Astrocyte (in vitro differentiated cells and primary cell): ENCODE measurements around the gene ARL15. TPM values are rescaled to one million over a fixed set of nuclear protein-coding genes. Genes with fewer than 3 reads are reported as not detected.

Experiments used
- DNase-seq: peaks from one replicate; pipeline ENCODE4 v3.0.0-alpha.2; 2010; ENCODE audit warnings: low read depth
- FAIRE-seq: peaks from 2 replicates; lab custom pipeline; 2011; peaks lifted over from hg19 to GRCh38; lab: Jason Lieb, UNC
- H2AFZ ChIP-seq: 2 replicates; pipeline ENCODE4 v1.6.0; 2012; ENCODE audit warnings: low read depth, low read length, inconsistent platforms
- H3K27ac ChIP-seq: 2 replicates; pipeline ENCODE4 v1.5.1; 2011; ENCODE audit warnings: low read depth, low read length, inconsistent platforms
- H3K27me3 ChIP-seq: 2 replicates; pipeline ENCODE4 v1.6.0; 2011; ENCODE audit warnings: low read length, inconsistent platforms; ENCODE audit not compliant: insufficient read depth
- H3K36me3 ChIP-seq: 2 replicates; pipeline ENCODE4 v1.5.1; 2011; ENCODE audit warnings: low read length, inconsistent platforms; ENCODE audit not compliant: insufficient read depth
- H3K4me1 ChIP-seq: 2 replicates; pipeline ENCODE4 v1.5.1; 2011; ENCODE audit warnings: low read length, inconsistent platforms; ENCODE audit not compliant: insufficient read depth
- H3K4me2 ChIP-seq: 2 replicates; pipeline ENCODE4 v1.6.0; 2012; ENCODE audit warnings: low read length, inconsistent platforms
- H3K4me3 ChIP-seq: 2 replicates; pipeline ENCODE4 v1.5.1; 2011; ENCODE audit warnings: low read depth, mild to moderate bottlenecking, low read length, inconsistent platforms; ENCODE audit not compliant: insufficient read depth
- H3K79me2 ChIP-seq: 2 replicates; pipeline ENCODE4 v1.6.0; 2012; ENCODE audit warnings: mild to moderate bottlenecking, low read length, inconsistent platforms; ENCODE audit not compliant: insufficient read depth
- H3K9ac ChIP-seq: 2 replicates; pipeline ENCODE4 v1.6.0; 2012; ENCODE audit warnings: mild to moderate bottlenecking, low read length, inconsistent platforms
- H3K9me3 ChIP-seq: 2 replicates; pipeline ENCODE4 v1.5.1; 2012; ENCODE audit warnings: low read depth, mild to moderate bottlenecking, low read length, inconsistent platforms; ENCODE audit not compliant: insufficient read depth
- H4K20me1 ChIP-seq: 2 replicates; pipeline ENCODE4 v1.6.0; 2012; ENCODE audit warnings: low read length, inconsistent platforms; ENCODE audit not compliant: insufficient read depth
- H3K27ac Mint-ChIP-seq: one replicate; pipeline ENCODE4 v1.8.0; 2021; ENCODE audit warnings: mild to moderate bottlenecking, mixed read lengths; ENCODE audit not compliant: unreplicated experiment
- H3K27me3 Mint-ChIP-seq: one replicate; pipeline ENCODE4 v1.8.0; 2021; ENCODE audit warnings: low read depth, mixed read lengths; ENCODE audit not compliant: unreplicated experiment
- H3K36me3 Mint-ChIP-seq: one replicate; pipeline ENCODE4 v1.8.0; 2021; ENCODE audit warnings: low read depth, mixed read lengths; ENCODE audit not compliant: unreplicated experiment
- H3K4me1 Mint-ChIP-seq: one replicate; pipeline ENCODE4 v1.8.0; 2021; ENCODE audit warnings: low read depth, mixed read lengths; ENCODE audit not compliant: unreplicated experiment
- H3K4me3 Mint-ChIP-seq: one replicate; pipeline ENCODE4 v1.8.0; 2021; ENCODE audit warnings: mild to moderate bottlenecking, moderate library complexity, mixed read lengths; ENCODE audit not compliant: unreplicated experiment
- H3K9me3 Mint-ChIP-seq: one replicate; pipeline ENCODE4 v1.8.0; 2021; ENCODE audit warnings: mild to moderate bottlenecking, mixed read lengths; ENCODE audit not compliant: unreplicated experiment
- CTCF ChIP-seq: IDR thresholded peaks from 2 replicates; pipeline ENCODE4 v1.5.1; 2011; ENCODE audit warnings: low read depth, mild to moderate bottlenecking, inconsistent platforms, low read length, moderate library complexity; ENCODE audit not compliant: insufficient read depth
- EZH2 ChIP-seq: IDR thresholded peaks from 2 replicates; pipeline ENCODE4 v1.6.1; 2012; ENCODE audit warnings: mild to moderate bottlenecking, low read length, inconsistent platforms; ENCODE audit not compliant: insufficient read depth
- total RNA-seq: library from RNA; stranded (reverse); gene quantifications from 2 replicates; pipeline ENCODE4 v1.2.1, GENCODE V29; 2021

Gene ARL15
- total RNA-seq, 1 donor from 2014 or later: 29.1 TPM

DNA sequence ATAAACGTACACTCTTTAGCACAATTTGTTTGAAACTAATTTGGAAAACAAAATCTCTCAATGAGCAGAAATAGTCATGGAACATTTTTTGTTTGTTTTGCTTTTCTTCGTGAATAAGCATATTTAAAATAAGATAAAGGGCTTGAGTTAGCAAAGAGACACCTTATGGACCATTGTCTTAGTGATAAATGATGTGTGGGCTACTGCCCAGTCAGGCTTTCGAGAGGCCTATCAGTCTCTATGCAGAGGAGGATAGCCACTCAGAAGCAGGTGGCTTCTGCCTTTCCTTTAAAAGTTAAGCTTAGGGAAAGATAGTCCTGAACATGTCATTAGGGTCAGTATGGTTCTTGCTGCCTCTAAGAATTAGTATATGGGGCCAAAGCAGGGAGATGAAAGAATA, 2.1 kb upstream of the ARL15 start:
- H2AFZ ChIP-seq: no peak overlapping the region
- no peak for TF ChIP-seq EZH2
- no peak for TF ChIP-seq CTCF
- no peaks in the 10 kb centered on the region for H3K27me3 Mint-ChIP-seq
- no peak overlapping the region for H3K27ac Mint-ChIP-seq
- peak overlapping the region; percentile 15 for H3K4me3 Mint-ChIP-seq
- FAIRE-seq: no peak
- no peaks in the 10 kb centered on the region for H3K36me3 Mint-ChIP-seq
- peaks cover 7% of the 10 kb centered on the region for H3K4me1 ChIP-seq
- no peak overlapping the region for H3K4me3 ChIP-seq
- no peak overlapping the region for H3K4me2 ChIP-seq
- H4K20me1 ChIP-seq: peaks cover 18% of the 10 kb centered on the region
- DNase-seq: no peak
- H3K9ac ChIP-seq: no peak overlapping the region
- H3K27ac ChIP-seq: no peak overlapping the region
- H3K4me1 Mint-ChIP-seq: peaks cover 5% of the 10 kb centered on the region
- H3K79me2 ChIP-seq: peaks cover 12% of the 10 kb centered on the region
- peaks cover 3% of the 10 kb centered on the region for H3K27me3 ChIP-seq
- H3K9me3 ChIP-seq: no peaks in the 10 kb centered on the region
- H3K9me3 Mint-ChIP-seq: no peaks in the 10 kb centered on the region
- H3K36me3 ChIP-seq: no peaks in the 10 kb centered on the region

DNA sequence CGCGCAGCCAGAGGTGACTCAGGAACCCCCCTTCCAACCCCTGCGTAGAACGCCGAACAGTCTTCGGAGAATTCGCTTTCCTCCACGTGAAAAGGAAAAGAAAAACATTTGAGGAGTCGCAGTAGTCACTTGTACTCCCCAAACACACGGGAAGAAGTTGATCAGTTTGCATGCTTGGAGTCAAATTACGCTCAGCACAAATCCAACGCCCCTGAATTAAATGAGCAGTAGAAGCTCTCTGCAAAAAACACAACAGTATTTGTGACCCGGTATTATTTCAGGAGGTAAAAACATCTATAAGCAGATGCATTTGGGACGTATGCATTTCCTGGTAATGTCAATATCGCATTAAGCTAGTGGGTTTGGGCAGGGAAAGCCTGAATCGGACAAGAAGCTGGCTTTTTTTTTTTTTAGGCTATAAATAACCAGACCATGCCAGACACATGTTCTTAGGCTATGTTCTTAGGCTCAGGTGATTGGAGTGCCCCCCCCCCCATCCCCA, 854 bp upstream of the ARL15 start:
- no peaks in the 10 kb centered on the region for H3K27me3 Mint-ChIP-seq
- FAIRE-seq: no peak
- no peaks in the 10 kb centered on the region for H3K36me3 Mint-ChIP-seq
- peaks cover 7% of the 10 kb centered on the region for H3K4me1 Mint-ChIP-seq
- Histone ChIP-seq H3K27ac (peak overlapping the region; percentile 60), H3K4me2 (peak overlapping the region; percentile 95), H3K27me3 (peaks cover 3% of the 10 kb centered on the region), H4K20me1 (peaks cover 28% of the 10 kb centered on the region), H3K4me3 (peak overlapping the region; percentile 90), H3K36me3 (no peaks in the 10 kb centered on the region), H3K79me2 (peaks cover 17% of the 10 kb centered on the region), H2AFZ (peak overlapping the region; percentile 62), H3K9ac (peak overlapping the region; percentile 92), H3K9me3 (no peaks in the 10 kb centered on the region), H3K4me1 (peaks cover 7% of the 10 kb centered on the region)
- H3K9me3 Mint-ChIP-seq: no peaks in the 10 kb centered on the region
- peak; percentile 39 for DNase-seq
- H3K4me3 Mint-ChIP-seq: peak overlapping the region; percentile 94
- TF ChIP-seq CTCF: no peak
- TF ChIP-seq EZH2: no peak
- peak overlapping the region; percentile 90 for H3K27ac Mint-ChIP-seq

DNA sequence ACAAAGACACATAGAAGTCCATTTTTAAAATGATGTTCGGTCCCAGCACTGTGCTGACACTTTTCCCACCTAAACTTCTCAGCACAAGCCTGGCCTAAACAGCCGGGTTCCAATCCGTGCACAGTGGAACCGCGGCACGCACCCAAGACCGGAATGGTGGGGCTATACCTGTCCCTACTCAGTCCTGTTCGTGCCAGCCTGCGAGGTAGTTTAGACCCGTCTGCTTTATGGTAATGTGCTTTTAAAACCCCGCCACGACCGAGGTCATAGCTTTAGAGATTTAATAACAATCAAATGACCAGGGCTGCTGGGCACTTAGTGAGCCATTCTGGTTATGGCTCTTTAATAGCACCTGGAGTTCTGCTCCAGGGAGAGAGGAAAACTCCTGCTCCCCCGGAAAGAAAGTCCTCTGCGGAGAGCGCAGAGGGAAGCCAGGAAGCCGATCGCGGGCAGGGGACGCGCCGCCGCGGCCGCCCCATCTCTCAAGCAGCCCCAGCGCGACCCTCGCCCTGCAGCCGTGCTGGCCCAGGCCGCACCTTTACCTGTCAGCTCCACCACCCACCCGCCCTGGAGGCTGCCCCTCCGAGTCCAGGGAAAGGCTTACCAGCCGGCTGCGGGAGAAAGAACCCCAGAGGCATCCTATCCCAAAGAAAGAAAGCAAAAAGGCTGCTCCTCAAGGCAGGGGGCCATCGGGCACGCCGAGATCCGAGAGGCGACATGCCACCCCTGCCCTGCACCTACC, 511 bp downstream of the ARL15 start:
- no peaks in the 10 kb centered on the region for H3K36me3 Mint-ChIP-seq
- no peak for FAIRE-seq
- H3K9me3 Mint-ChIP-seq: no peaks in the 10 kb centered on the region
- H3K9ac ChIP-seq: peak overlapping the region; percentile 92
- peaks cover 7% of the 10 kb centered on the region for H3K4me1 ChIP-seq
- peak overlapping the region; percentile 94 for H3K4me3 Mint-ChIP-seq
- peak overlapping the region; percentile 90 for H3K27ac Mint-ChIP-seq
- H3K79me2 ChIP-seq: peaks cover 19% of the 10 kb centered on the region
- peaks cover 34% of the 10 kb centered on the region for H4K20me1 ChIP-seq
- H2AFZ ChIP-seq: peak overlapping the region; percentile 94
- H3K27ac ChIP-seq: peak overlapping the region; percentile 74
- H3K4me2 ChIP-seq: peak overlapping the region; percentile 95
- H3K36me3 ChIP-seq: no peaks in the 10 kb centered on the region
- no peak for DNase-seq
- peak overlapping the region; percentile 90 for H3K4me3 ChIP-seq
- TF ChIP-seq CTCF: no peak
- no peak for TF ChIP-seq EZH2
- H3K4me1 Mint-ChIP-seq: peaks cover 7% of the 10 kb centered on the region
- H3K27me3 Mint-ChIP-seq: no peaks in the 10 kb centered on the region
- H3K27me3 ChIP-seq: peaks cover 3% of the 10 kb centered on the region
- H3K9me3 ChIP-seq: no peaks in the 10 kb centered on the region
